OCI-LY7 (cell line): Measurements from ENCODE around the gene GRK6.

Experiments used
- EZH2phosphoT487 ChIP-seq: fragments of 200-600 bp; sonication (generic); IDR thresholded peaks from 2 replicates; pipeline ENCODE4 v1.6.1; 2018; ENCODE audit warnings: low read depth, borderline replicate concordance, mild to moderate bottlenecking, mixed run types, antibody characterized with exemption, low read length, moderate library complexity, mixed read lengths
- TF ChIP-seq, protein P1 (sequence below): fragments of 200-600 bp; sonication (generic); conservative IDR thresholded peaks from 2 replicates; pipeline ENCODE4 v1.5.1; 2014; ENCODE audit warnings: mild to moderate bottlenecking, antibody characterized with exemption, low read length, moderate library complexity, mixed read lengths

DNA sequence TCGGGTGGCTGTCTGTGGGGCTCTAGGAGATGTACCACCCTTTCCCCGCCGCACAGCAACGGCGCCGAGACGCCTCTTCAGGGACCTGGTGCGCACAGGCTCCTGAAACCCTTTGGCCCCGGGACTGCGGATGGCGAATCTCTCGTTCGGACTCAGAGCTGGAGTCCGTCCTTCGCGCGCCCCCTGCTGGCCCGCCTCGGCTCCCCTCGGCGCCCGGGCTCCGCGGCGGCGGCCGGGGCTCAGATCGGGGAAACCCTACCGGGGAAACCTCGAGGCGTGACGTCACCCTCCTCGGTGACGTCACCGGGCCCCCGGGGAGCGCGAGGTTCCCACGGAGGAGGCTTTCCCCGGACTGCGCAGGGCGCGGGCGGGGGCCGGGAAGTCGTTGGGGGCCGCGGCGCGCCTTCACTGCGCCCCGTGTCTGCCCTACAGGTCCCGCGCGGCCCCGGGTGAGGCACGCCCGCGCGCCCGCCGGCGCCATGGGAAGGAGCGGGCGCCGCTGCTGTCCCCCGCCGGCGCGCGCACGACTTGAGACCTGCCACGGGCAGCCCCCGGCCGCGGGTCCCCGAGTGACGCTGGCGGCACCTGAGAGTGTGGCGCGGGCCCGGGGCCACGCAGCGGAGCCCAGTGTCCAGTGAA lies 28.0 kb downstream of the GRK6 start:
- TF ChIP-seq, protein P1, sequence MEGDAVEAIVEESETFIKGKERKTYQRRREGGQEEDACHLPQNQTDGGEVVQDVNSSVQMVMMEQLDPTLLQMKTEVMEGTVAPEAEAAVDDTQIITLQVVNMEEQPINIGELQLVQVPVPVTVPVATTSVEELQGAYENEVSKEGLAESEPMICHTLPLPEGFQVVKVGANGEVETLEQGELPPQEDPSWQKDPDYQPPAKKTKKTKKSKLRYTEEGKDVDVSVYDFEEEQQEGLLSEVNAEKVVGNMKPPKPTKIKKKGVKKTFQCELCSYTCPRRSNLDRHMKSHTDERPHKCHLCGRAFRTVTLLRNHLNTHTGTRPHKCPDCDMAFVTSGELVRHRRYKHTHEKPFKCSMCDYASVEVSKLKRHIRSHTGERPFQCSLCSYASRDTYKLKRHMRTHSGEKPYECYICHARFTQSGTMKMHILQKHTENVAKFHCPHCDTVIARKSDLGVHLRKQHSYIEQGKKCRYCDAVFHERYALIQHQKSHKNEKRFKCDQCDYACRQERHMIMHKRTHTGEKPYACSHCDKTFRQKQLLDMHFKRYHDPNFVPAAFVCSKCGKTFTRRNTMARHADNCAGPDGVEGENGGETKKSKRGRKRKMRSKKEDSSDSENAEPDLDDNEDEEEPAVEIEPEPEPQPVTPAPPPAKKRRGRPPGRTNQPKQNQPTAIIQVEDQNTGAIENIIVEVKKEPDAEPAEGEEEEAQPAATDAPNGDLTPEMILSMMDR, result peak; percentile 84
- no peak for TF ChIP-seq EZH2phosphoT487
